Liver (tissue), 9 donors: ENCODE results near the gene ERBIN. TPM values are rescaled to one million over a fixed set of nuclear protein-coding genes. Genes with fewer than 3 reads are reported as not detected.
"Not testable (repeated sequence)": the region's sequence is repeated elsewhere in the genome, so short reads cannot be mapped to it uniquely, and the experiment has no call there.

Source experiments
- DNase-seq: peaks from one replicate; pipeline ENCODE4 v3.0.0-alpha.2; 2017; ENCODE audit warnings: low spot score
- H3K27ac ChIP-seq, 2 donors: one replicate each; pipeline ENCODE4 v1.7.0; 2013; ENCODE audit warnings: inconsistent platforms in 2 of 2, low read length in 2 of 2, control low read depth in 1 of 2, low read depth in 1 of 2, mild to moderate bottlenecking in 1 of 2
- H3K27me3 ChIP-seq, 4 donors: one replicate each; pipeline versions ENCODE4 v1.6.1 to v1.7.0; 2013; ENCODE audit warnings: low read length in 3 of 4, inconsistent platforms in 1 of 4, mild to moderate bottlenecking in 1 of 4, moderate library complexity in 1 of 4; ENCODE audit not compliant: control insufficient read depth in 4 of 4, insufficient read depth in 4 of 4
- H3K36me3 ChIP-seq, 4 donors: one replicate each; pipeline versions ENCODE4 v1.6.1 to v1.7.0; 2013; ENCODE audit warnings: low read length in 3 of 4, mild to moderate bottlenecking in 3 of 4, low read depth in 1 of 4, moderate library complexity in 1 of 4; ENCODE audit not compliant: control insufficient read depth in 4 of 4, insufficient read depth in 3 of 4
- H3K4me1 ChIP-seq, 4 donors: one replicate each; pipeline versions ENCODE4 v1.6.1 to v1.7.0; 2013; ENCODE audit warnings: low read length in 3 of 4, mild to moderate bottlenecking in 3 of 4, moderate library complexity in 1 of 4; ENCODE audit not compliant: control insufficient read depth in 4 of 4, insufficient read depth in 4 of 4
- H3K4me3 ChIP-seq, 3 donors: one replicate each; pipeline versions ENCODE4 v1.6.1 to v1.7.0; 2013; ENCODE audit warnings: low read length in 3 of 3, control low read depth in 1 of 3, low read depth in 1 of 3, mild to moderate bottlenecking in 1 of 3
- H3K9ac ChIP-seq, 2 donors: one replicate each; pipeline ENCODE4 v1.7.0; 2013; ENCODE audit warnings: low read length in 2 of 2, mild to moderate bottlenecking in 2 of 2, moderate library complexity in 2 of 2, control low read depth in 1 of 2, low read depth in 1 of 2
- H3K9me3 ChIP-seq, 4 donors: one replicate each; pipeline versions ENCODE4 v1.6.1 to v1.7.0; 2013; ENCODE audit warnings: low read length in 3 of 4; ENCODE audit not compliant: control insufficient read depth in 4 of 4
- EGR1 ChIP-seq, 2 donors: IDR thresholded peaks; 2 replicates each; pipeline ENCODE4 v1.6.1; 2016 to 2018; ENCODE audit warnings: antibody characterized with exemption in 2 of 2, low read depth in 2 of 2
- FOXA1 ChIP-seq: IDR thresholded peaks from 2 replicates; pipeline ENCODE4 v1.6.1; 2016; ENCODE audit warnings: antibody characterized with exemption
- FOXA2 ChIP-seq: IDR thresholded peaks from 2 replicates; pipeline ENCODE4 v1.6.1; 2016; ENCODE audit warnings: antibody characterized with exemption
- GABPA ChIP-seq, 2 donors: IDR thresholded peaks in 1 of 2; conservative IDR thresholded peaks in 1 of 2; 2 replicates each; pipeline ENCODE4 v1.6.1; 2016; ENCODE audit warnings: antibody characterized with exemption in 2 of 2, mild to moderate bottlenecking in 1 of 2, moderate library complexity in 1 of 2
- HNF4A ChIP-seq, 2 donors: conservative IDR thresholded peaks; 2 replicates each; pipeline ENCODE4 v1.6.1; 2016; ENCODE audit warnings: antibody characterized with exemption in 2 of 2, mild to moderate bottlenecking in 2 of 2
- HNF4G ChIP-seq: IDR thresholded peaks from 2 replicates; pipeline ENCODE4 v1.6.1; 2016; ENCODE audit warnings: antibody characterized with exemption
- JUND ChIP-seq, 2 donors: IDR thresholded peaks; 2 replicates each; pipeline ENCODE4 v1.6.1; 2016; ENCODE audit warnings: antibody characterized with exemption in 2 of 2
- NR2F2 ChIP-seq: IDR thresholded peaks from 2 replicates; pipeline ENCODE4 v1.6.1; 2016; ENCODE audit warnings: antibody characterized with exemption
- RAD21 ChIP-seq, 2 donors: IDR thresholded peaks; 2 replicates each; pipeline ENCODE4 v1.6.1; 2016; ENCODE audit warnings: antibody characterized with exemption in 2 of 2, mild to moderate bottlenecking in 2 of 2
- RXRA ChIP-seq, 2 donors: IDR thresholded peaks; 2 replicates each; pipeline ENCODE4 v1.6.1; 2017 to 2018; ENCODE audit warnings: antibody characterized with exemption in 2 of 2, mild to moderate bottlenecking in 1 of 2
- SP1 ChIP-seq: IDR thresholded peaks from 2 replicates; pipeline ENCODE4 v1.6.1; 2018; ENCODE audit warnings: antibody characterized with exemption, mild to moderate bottlenecking
- TAF1 ChIP-seq: conservative IDR thresholded peaks from 2 replicates; pipeline ENCODE4 v1.6.1; 2016; ENCODE audit warnings: antibody characterized with exemption, mild to moderate bottlenecking
- YY1 ChIP-seq: IDR thresholded peaks from 2 replicates; pipeline ENCODE4 v1.6.1; 2016; ENCODE audit warnings: antibody characterized with exemption, mild to moderate bottlenecking
- WGBS: extraction: QIAGEN DNeasy Blood & Tissue Kit; methylation state at CpG from one replicate; pipeline ENCODE4 v1.1.7; 2013; 5-methylcytosine and 5-hydroxymethylcytosine counted together
- polyA plus RNA-seq, 2 donors: library from polyadenylated mRNA; stranded (reverse) in 1 of 2; unstranded in 1 of 2; fragments of 200-250 nt in 1 of 2; fragments of >200 nt in 1 of 2; fragmentation: Nextera tagmentation in 1 of 2; extraction: Ambion mirVana in 1 of 2; gene quantifications; one replicate each; pipeline versions ENCODE4 v1.2.1 to v1.2.3, GENCODE V29; 2013 to 2015
- total RNA-seq, 2 donors: library from RNA; depleted of rRNA; stranded (reverse); fragments of >200 nt; gene quantifications; one replicate each; pipeline ENCODE4 v1.2.3, GENCODE V29; 2014
- TF ChIP-seq, protein P1 (sequence below): IDR thresholded peaks from 2 replicates; pipeline ENCODE4 v1.6.1; 2016; ENCODE audit warnings: antibody characterized with exemption, mild to moderate bottlenecking
- TF ChIP-seq, protein P2 (sequence below): IDR thresholded peaks from 2 replicates; pipeline ENCODE4 v1.6.1; 2016; ENCODE audit warnings: antibody characterized with exemption
- TF ChIP-seq, protein P3 (sequence below): IDR thresholded peaks from 2 replicates; pipeline ENCODE4 v1.6.1; 2016; ENCODE audit warnings: antibody characterized with exemption
- TF ChIP-seq, protein P4 (sequence below): IDR thresholded peaks from 2 replicates; pipeline ENCODE4 v1.6.1; 2016; ENCODE audit warnings: antibody characterized with exemption
- TF ChIP-seq, protein P5 (sequence below): fragments of 150-350 bp; IDR thresholded peaks from 2 replicates; pipeline ENCODE4 v1.5.1; 2017; ENCODE audit warnings: improper control_type of control experiment, low read depth, low read length; ENCODE audit not compliant: missing input control
- donor health status: healthy.
- donor health status: healthy.
- donor health status: healthy.
- donor health status: healthy.
- donor health status: healthy.

ERBIN gene
- total and polyA plus RNA-seq, 4 donors, result 9.7 to 54.9 (median 32.5) TPM

DNA sequence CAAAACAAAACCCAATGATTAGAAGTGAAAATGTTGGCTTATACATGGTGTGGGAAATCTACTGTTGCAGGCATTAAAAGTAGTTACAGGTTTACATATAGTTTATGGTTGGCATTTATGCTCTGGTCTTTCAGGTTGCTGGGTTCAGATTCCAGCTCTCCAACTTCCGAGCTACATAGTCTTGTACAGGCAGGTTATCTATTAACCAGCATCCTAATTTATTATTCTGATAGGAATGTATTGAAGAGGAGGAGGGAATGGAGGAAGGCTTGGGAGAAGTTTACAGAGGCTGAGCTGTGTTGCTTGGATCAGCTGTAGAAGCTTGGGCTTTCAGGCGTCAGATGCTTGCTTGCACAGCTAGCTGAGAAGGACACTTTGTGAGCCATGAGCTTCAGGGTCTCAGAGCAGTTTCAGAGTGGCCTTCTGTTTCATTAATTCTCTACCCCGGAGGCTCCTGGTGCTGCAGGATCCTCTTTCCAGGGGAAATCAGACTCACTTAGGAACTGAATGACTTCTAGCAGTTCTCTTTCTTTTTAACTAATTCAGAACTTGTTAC, 11.7 kb upstream of the ERBIN start:
- Histone ChIP-seq H3K27ac (no peak overlapping the region), H3K4me1 (peaks cover 0 to 4% (median 0%) of the 10 kb centered on the region in 4 donors), H3K4me3 (no peak overlapping the region), H3K27me3 (no peaks in the 10 kb centered on the region), H3K9ac (no peak overlapping the region), H3K9me3 (no peaks in the 10 kb centered on the region), H3K36me3 (no peaks in the 10 kb centered on the region)
- TF ChIP-seq HNF4A (conservative IDR thresholded peaks at IDR 0.05) (no peak), RXRA (IDR thresholded peaks at IDR 0.05) (no peak), RAD21 (IDR thresholded peaks at IDR 0.05) (no peak), EGR1 (IDR thresholded peaks at IDR 0.05; ENCODE audit: low read depth in 2 of 2) (no peak), JUND (IDR thresholded peaks at IDR 0.05) (no peak), FOXA1 (no peak), NR2F2 (no peak), HNF4G (no peak), SP1 (no peak), FOXA2 (no peak), YY1 (no peak), GABPA (IDR thresholded peaks at IDR 0.05 in 1 of 2, conservative IDR thresholded peaks at IDR 0.05 in 1 of 2) (no peak), TAF1 (no peak)
- TF ChIP-seq, protein P1, sequence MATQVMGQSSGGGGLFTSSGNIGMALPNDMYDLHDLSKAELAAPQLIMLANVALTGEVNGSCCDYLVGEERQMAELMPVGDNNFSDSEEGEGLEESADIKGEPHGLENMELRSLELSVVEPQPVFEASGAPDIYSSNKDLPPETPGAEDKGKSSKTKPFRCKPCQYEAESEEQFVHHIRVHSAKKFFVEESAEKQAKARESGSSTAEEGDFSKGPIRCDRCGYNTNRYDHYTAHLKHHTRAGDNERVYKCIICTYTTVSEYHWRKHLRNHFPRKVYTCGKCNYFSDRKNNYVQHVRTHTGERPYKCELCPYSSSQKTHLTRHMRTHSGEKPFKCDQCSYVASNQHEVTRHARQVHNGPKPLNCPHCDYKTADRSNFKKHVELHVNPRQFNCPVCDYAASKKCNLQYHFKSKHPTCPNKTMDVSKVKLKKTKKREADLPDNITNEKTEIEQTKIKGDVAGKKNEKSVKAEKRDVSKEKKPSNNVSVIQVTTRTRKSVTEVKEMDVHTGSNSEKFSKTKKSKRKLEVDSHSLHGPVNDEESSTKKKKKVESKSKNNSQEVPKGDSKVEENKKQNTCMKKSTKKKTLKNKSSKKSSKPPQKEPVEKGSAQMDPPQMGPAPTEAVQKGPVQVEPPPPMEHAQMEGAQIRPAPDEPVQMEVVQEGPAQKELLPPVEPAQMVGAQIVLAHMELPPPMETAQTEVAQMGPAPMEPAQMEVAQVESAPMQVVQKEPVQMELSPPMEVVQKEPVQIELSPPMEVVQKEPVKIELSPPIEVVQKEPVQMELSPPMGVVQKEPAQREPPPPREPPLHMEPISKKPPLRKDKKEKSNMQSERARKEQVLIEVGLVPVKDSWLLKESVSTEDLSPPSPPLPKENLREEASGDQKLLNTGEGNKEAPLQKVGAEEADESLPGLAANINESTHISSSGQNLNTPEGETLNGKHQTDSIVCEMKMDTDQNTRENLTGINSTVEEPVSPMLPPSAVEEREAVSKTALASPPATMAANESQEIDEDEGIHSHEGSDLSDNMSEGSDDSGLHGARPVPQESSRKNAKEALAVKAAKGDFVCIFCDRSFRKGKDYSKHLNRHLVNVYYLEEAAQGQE, result no peak
- TF ChIP-seq, protein P2, sequence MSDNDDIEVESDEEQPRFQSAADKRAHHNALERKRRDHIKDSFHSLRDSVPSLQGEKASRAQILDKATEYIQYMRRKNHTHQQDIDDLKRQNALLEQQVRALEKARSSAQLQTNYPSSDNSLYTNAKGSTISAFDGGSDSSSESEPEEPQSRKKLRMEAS, result no peak
- TF ChIP-seq, protein P3, sequence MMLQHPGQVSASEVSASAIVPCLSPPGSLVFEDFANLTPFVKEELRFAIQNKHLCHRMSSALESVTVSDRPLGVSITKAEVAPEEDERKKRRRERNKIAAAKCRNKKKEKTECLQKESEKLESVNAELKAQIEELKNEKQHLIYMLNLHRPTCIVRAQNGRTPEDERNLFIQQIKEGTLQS, result no peak
- TF ChIP-seq, protein P4, sequence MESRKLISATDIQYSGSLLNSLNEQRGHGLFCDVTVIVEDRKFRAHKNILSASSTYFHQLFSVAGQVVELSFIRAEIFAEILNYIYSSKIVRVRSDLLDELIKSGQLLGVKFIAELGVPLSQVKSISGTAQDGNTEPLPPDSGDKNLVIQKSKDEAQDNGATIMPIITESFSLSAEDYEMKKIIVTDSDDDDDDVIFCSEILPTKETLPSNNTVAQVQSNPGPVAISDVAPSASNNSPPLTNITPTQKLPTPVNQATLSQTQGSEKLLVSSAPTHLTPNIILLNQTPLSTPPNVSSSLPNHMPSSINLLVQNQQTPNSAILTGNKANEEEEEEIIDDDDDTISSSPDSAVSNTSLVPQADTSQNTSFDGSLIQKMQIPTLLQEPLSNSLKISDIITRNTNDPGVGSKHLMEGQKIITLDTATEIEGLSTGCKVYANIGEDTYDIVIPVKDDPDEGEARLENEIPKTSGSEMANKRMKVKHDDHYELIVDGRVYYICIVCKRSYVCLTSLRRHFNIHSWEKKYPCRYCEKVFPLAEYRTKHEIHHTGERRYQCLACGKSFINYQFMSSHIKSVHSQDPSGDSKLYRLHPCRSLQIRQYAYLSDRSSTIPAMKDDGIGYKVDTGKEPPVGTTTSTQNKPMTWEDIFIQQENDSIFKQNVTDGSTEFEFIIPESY, result no peak
- TF ChIP-seq, protein P5, sequence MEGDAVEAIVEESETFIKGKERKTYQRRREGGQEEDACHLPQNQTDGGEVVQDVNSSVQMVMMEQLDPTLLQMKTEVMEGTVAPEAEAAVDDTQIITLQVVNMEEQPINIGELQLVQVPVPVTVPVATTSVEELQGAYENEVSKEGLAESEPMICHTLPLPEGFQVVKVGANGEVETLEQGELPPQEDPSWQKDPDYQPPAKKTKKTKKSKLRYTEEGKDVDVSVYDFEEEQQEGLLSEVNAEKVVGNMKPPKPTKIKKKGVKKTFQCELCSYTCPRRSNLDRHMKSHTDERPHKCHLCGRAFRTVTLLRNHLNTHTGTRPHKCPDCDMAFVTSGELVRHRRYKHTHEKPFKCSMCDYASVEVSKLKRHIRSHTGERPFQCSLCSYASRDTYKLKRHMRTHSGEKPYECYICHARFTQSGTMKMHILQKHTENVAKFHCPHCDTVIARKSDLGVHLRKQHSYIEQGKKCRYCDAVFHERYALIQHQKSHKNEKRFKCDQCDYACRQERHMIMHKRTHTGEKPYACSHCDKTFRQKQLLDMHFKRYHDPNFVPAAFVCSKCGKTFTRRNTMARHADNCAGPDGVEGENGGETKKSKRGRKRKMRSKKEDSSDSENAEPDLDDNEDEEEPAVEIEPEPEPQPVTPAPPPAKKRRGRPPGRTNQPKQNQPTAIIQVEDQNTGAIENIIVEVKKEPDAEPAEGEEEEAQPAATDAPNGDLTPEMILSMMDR, result no peak
- 43% methylated on average over 3 of the region's 3 CpGs for WGBS
- no peak for DNase-seq

DNA sequence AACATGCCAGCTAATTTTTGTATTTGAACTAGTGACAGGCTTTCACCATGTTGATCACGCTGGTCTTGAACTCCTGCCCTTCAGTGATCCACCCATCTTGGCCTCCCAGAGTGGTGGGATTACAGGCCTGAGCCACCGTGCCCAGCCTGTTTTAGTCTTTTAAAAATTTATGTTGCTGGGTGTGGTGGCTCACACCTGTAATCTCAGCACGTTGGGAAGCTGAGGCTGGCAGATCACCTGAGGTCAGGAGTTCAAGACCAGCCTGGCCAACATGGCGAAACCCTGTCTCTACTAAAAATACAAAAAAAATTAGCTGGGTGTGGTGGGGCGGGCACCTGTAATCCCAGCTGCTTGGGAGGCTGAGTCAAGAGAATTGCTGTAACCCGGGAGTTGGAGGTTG, 10.7 kb upstream of the ERBIN start:
- H3K36me3 ChIP-seq, H3K4me1 ChIP-seq, H3K4me3 ChIP-seq, H3K9me3 ChIP-seq, H3K27me3 ChIP-seq, H3K9ac ChIP-seq, H3K27ac ChIP-seq, DNase-seq: not testable (repeated sequence)
- 91% methylated on average over 6 of the region's 6 CpGs for WGBS
